ENCODE measurements around the gene SCYL1. TPM values are rescaled to one million over a fixed set of nuclear protein-coding genes. Genes with fewer than 3 reads are reported as not detected.
"Not testable (repeated sequence)": the region's sequence is repeated elsewhere in the genome, so short reads cannot be mapped to it uniquely, and the experiment has no call there.

SCYL1 gene
- total RNA-seq, 1 donor from 2014 or later, result 61.2 TPM

DNA sequence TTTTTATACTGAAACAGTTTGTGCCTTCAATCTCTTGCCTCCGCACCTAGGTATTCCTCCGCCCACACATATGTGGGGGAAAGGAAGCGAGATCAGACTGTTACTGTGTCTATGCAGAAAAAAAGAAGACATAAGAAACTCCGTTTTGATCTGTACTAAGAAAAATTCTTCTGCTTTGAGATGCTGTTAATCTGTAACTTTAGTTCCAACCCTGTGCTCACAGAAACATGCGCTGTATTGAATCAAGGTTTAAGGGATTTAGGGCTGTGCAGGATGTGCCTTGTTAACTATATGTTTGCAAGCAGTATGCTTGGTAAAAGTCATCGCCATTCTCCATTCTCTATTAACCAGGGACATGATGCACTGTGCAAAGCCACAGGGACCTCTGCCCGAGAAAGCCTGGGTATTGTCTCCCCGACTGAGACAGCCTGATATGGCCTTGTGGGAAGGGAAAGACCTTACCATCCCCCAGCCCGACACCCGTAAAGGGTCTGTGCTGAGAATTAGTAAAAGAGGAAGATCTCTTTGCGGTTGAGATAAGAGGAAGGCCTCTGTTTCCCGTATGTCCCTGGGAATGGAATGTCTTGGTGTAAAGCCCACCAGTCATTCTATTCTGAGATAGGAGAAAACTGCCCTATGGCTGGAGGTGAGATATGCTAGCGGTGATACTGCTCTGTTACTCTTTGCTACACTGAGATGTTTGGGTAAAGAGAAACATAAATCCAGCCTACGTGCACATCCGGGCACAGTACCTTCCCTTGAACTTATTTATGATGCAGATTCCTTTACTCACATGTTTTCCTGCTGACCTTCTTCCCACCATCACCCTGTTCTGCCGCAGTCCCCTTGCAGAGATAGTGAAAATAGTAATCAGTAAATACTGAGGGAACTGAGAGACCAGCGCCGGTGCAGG lies 1.9 kb upstream of the SCYL1 start:
- peaks cover 42% of the 10 kb centered on the region for H3K4me1 ChIP-seq
- ATAC-seq; intact Hi-C loops (cut with DNase I); H3K4me3 ChIP-seq; H3K27me3 ChIP-seq (ENCODE audit: low read depth); H3K9me3 ChIP-seq: not testable (repeated sequence)
- H3K27ac ChIP-seq, result peak overlapping the region; percentile 36
- peaks cover 19% of the 10 kb centered on the region for H3K36me3 ChIP-seq
- DNase-seq, result peak; percentile 41

DNA sequence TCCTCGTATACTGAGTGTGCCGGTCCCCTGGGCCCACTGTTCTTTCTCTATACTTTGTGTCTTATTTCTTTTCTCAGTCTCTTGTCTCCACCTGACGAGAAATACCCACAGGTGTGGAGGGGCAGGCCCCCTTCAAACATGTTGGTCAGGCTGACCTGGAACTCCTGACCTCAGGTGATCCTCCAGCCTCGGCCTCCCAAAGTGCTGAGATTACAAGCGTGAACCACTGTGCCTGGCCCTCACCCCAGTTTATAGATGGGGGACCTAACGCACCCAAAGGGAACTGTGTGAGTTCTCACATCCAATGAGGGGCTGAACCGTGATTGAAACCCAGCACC lies 1.3 kb upstream of the SCYL1 start:
- H3K4me3 ChIP-seq; intact Hi-C loops (cut with DNase I); ATAC-seq; H3K9me3 ChIP-seq; H3K27ac ChIP-seq; H3K27me3 ChIP-seq (ENCODE audit: low read depth): not testable (repeated sequence)
- Histone ChIP-seq H3K4me1 (peaks cover 42% of the 10 kb centered on the region), H3K36me3 (peaks cover 25% of the 10 kb centered on the region)
- peak; percentile 40 for DNase-seq

DNA sequence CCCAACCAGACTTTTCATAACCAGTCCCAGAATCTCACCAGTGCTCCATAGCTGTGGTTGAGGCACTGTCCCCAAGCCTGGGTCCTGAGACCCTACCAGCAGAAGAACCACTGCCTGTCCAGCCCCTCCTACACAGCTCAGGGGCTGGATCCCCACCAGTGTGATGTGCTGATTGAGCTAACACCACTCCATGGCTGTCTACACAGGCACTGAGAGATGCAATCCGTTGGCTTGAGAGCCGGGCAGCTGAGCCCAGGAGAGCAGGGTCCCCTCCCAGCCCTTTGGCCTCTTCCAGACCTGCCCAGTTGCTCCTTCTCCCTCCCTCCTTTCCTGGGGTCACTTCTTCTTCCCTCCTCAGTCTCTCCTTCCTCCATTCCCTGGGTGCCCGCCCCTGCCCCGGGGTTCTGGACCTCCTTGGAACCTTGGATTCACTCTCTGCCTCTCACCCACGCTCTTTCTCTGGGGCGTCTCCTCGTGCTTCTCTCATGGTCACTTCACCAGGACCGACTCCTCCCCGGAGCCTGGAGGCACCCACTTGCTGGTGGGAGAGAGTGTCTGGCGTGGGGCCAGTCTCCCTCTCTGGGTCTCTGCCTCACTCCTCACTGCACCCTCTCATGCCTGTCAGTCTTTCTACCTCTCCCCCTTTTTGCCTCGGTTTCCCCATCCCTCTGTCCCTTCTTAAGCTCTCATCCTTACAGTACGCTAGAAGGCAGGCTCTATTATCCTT lies 706 bp upstream of the SCYL1 start:
- ATAC-seq, result peak; percentile 55 to 57
- DNase-seq, result peak; percentile 75
- intact Hi-C loops (cut with DNase I), result no loop called here

DNA sequence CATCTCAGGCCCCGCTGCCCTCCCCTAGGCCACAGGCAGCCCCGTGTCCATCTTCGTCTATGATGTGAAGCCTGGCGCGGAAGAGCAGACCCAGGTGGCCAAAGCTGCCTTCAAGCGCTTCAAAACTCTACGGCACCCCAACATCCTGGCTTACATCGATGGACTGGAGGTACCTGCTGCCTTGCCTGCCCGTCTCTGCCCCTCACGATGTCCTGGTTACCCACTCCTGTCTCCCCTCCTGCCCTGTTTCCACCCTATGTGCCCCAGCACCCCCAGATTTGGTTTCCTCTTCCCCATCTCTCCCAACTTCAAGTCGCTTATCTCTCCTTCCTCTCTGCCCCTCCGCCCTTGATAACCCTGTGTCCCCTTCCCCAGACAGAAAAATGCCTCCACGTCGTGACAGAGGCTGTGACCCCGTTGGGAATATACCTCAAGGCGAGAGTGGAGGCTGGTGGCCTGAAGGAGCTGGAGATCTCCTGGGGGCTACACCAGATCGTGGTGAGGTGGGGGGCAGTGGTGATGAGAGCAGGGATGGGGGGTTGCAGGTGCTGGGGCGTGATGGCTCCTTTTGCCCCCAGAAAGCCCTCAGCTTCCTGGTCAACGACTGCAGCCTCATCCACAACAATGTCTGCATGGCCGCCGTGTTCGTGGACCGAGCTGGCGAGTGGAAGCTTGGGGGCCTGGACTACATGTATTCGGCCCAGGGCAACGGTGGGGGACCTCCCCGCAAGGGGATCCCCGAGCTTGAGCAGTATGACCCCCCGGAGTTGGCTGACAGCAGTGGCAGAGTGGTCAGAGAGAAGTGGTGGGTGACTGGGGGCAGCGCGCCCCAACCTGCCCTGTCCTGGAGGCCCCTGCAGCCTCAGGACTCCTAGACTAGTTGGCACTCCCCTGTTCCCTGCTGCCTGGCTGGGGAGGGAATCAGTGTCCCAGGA lies 930 bp downstream of the SCYL1 start:
- DNase-seq (peak; percentile 28), ATAC-seq (no peak)
- Histone ChIP-seq H3K36me3 (peaks cover 45% of the 10 kb centered on the region), H3K4me3 (peak overlapping the region; percentile 99), H3K27ac (peak overlapping the region; percentile 95), H3K27me3 (ENCODE audit: low read depth) (no peaks in the 10 kb centered on the region), H3K9me3 (no peaks in the 10 kb centered on the region), H3K4me1 (peaks cover 42% of the 10 kb centered on the region)
- intact Hi-C loops (cut with DNase I), result no loop called here
- TF ChIP-seq, protein P1, sequence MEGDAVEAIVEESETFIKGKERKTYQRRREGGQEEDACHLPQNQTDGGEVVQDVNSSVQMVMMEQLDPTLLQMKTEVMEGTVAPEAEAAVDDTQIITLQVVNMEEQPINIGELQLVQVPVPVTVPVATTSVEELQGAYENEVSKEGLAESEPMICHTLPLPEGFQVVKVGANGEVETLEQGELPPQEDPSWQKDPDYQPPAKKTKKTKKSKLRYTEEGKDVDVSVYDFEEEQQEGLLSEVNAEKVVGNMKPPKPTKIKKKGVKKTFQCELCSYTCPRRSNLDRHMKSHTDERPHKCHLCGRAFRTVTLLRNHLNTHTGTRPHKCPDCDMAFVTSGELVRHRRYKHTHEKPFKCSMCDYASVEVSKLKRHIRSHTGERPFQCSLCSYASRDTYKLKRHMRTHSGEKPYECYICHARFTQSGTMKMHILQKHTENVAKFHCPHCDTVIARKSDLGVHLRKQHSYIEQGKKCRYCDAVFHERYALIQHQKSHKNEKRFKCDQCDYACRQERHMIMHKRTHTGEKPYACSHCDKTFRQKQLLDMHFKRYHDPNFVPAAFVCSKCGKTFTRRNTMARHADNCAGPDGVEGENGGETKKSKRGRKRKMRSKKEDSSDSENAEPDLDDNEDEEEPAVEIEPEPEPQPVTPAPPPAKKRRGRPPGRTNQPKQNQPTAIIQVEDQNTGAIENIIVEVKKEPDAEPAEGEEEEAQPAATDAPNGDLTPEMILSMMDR (IDR thresholded peaks at IDR 0.05), result no peak

More for the DNA sequence above, 706 bp upstream of the SCYL1 start:
- TF ChIP-seq, protein P1 (IDR thresholded peaks at IDR 0.05), result no peak
- H3K27me3 ChIP-seq (ENCODE audit: low read depth), result no peaks in the 10 kb centered on the region
- H3K27ac ChIP-seq, result peak overlapping the region; percentile 60
- peaks cover 42% of the 10 kb centered on the region for H3K4me1 ChIP-seq
- H3K36me3 ChIP-seq, result peaks cover 30% of the 10 kb centered on the region
- H3K4me3 ChIP-seq, result peak overlapping the region; percentile 42
- H3K9me3 ChIP-seq, result no peaks in the 10 kb centered on the region

DNA sequence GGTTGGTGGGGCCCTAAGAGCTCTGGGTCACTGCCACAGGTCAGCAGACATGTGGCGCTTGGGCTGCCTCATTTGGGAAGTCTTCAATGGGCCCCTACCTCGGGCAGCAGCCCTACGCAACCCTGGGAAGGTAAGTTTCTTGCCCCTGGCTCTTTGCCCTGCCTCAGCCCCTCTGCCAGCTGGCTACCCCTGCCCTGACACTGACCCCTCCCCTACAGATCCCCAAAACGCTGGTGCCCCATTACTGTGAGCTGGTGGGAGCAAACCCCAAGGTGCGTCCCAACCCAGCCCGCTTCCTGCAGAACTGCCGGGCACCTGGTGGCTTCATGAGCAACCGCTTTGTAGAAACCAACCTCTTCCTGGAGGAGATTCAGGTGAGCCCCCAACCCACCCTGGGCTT lies 1.9 kb downstream of the SCYL1 start:
- Histone ChIP-seq H3K27me3 (ENCODE audit: low read depth) (no peaks in the 10 kb centered on the region), H3K9me3 (no peaks in the 10 kb centered on the region), H3K36me3 (peaks cover 54% of the 10 kb centered on the region), H3K4me3 (no peak overlapping the region), H3K4me1 (peaks cover 42% of the 10 kb centered on the region), H3K27ac (no peak overlapping the region)
- no peak for DNase-seq
- ATAC-seq, result no peak
- TF ChIP-seq, protein P1 (IDR thresholded peaks at IDR 0.05), result no peak
- intact Hi-C loops (cut with DNase I), result no loop called here

DNA sequence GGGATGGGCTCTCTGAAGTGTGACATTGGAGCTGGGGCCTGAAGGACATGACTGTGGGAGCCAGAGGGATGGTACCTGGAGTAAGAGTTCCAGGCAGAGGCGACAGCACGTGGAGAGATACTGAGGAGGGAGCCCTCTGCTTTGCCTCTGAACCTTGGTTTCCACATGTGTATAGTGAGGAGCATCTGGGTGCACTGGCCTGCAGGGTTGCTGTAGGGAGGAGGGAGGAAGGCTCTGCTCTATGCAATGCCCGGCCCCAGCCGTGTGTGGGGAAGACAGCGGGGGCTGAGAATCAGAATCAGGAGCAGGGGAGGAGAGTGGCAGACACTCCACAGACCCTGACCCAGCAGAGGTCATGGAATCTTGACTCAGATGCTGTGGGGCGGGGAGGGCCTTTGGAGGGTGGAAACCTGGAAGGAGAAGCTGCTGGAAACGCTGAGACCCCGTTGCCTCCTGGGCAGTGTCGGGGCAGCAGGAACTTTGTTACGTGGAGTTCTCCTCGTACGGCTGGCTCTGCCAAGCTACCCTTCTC lies 4.0 kb downstream of the SCYL1 start:
- peaks cover 75% of the 10 kb centered on the region for H3K36me3 ChIP-seq
- ATAC-seq, result no peak
- intact Hi-C loops (cut with DNase I), result no loop called here
- no peak overlapping the region for H3K27ac ChIP-seq
- H3K4me1 ChIP-seq, result peaks cover 22% of the 10 kb centered on the region
- no peak for DNase-seq
- no peaks in the 10 kb centered on the region for H3K9me3 ChIP-seq
- H3K4me3 ChIP-seq, result no peak overlapping the region
- H3K27me3 ChIP-seq (ENCODE audit: low read depth), result no peaks in the 10 kb centered on the region
- TF ChIP-seq, protein P1 (IDR thresholded peaks at IDR 0.05), result no peak

All from lower lobe of right lung (tissue), 2 donors.